HCT116 (cell line): ENCODE measurements around the gene PLEKHO2. TPM values are rescaled to one million over a fixed set of nuclear protein-coding genes. Genes with fewer than 3 reads are reported as not detected.

ENCODE experiments used
- ATAC-seq: fragments of 200-7000 bp; cut with Tn5 transposase; 2 replicates; pipeline ENCODE4 v1.9.1; 2020; ENCODE audit warnings: mild to moderate bottlenecking, moderate library complexity
- BruUV-seq: library from RNA; stranded (reverse); fragments of 400-500 nt; replicated peaks from 2 replicates; lab custom pipeline; 2021; lab: Mats Ljungman, UMichigan
- CTCF ChIA-PET: fragments of 300-600 bp; sonication (Branson Sonifier 250); formaldehyde crosslinking; loops from one replicate; lab custom pipeline; 2021; ENCODE audit warnings: antibody characterized with exemption; lab: Charles Lee
- POLR2A ChIA-PET: fragments of 300-600, 350-600 bp; sonication (Branson Sonifier 250); formaldehyde crosslinking; loops from one replicate; lab custom pipeline; 2021; ENCODE audit warnings: antibody characterized with exemption; lab: Charles Lee
- RAD21 ChIA-PET, 2 experiments: fragments of 300-600 bp; sonication (Branson Sonifier 250); formaldehyde crosslinking; loops; one replicate each; lab custom pipeline; 2023; ENCODE audit warnings: low total read pairs in 2 of 2; ENCODE audit not compliant: uncharacterized antibody in 2 of 2, unreplicated experiment in 2 of 2, low non-redundant PET in 1 of 2; lab: Charles Lee
- DNase-seq: peaks from one replicate; pipeline ENCODE4 v3.0.0-alpha.2; 2010; ENCODE audit warnings: low read depth, low spot score
- H2AFZ ChIP-seq: fragments of 200-600 bp; shearing (Covaris generic), sonication (generic); 2 replicates; pipeline ENCODE4 v1.6.1; 2017; ENCODE audit warnings: low read depth, mixed run types, mixed read lengths, antibody characterized with exemption, low read length; ENCODE audit not compliant: poor library complexity, severe bottlenecking
- H3K27ac ChIP-seq: 2 replicates; pipeline ENCODE4 v1.5.1; 2012; ENCODE audit warnings: low read depth, low read length
- H3K27me3 ChIP-seq: fragments of 200-600 bp; sonication (generic); 2 replicates; pipeline ENCODE4 v1.6.1; 2016; ENCODE audit warnings: mixed run types, low read length, mixed read lengths; ENCODE audit not compliant: insufficient read depth
- H3K36me3 ChIP-seq, 2 experiments: fragments of 200-500 bp in 1 of 2; fragments of 200-600 bp in 1 of 2; sonication (Bioruptor generic) in 1 of 2; sonication (generic) in 1 of 2; 2 replicates each; pipeline versions ENCODE4 v1.5.1 to v1.6.1; 2014 to 2016; ENCODE audit warnings: low read length in 2 of 2, inconsistent platforms in 1 of 2, mixed read lengths in 1 of 2, mixed run types in 1 of 2; ENCODE audit not compliant: insufficient read depth in 2 of 2, control insufficient read depth in 1 of 2
- H3K4me1 ChIP-seq, 2 experiments: fragments of 200-600 bp in 1 of 2; sonication (generic) in 1 of 2; 2 replicates each; pipeline versions ENCODE4 v1.5.1 to v1.6.1; 2012 to 2017; ENCODE audit warnings: low read length in 2 of 2, inconsistent platforms in 1 of 2, mild to moderate bottlenecking in 1 of 2, mixed read lengths in 1 of 2, mixed run types in 1 of 2, moderate library complexity in 1 of 2; ENCODE audit not compliant: insufficient read depth in 2 of 2, control insufficient read depth in 1 of 2
- H3K4me2 ChIP-seq: fragments of 200-600 bp; sonication (generic); 2 replicates; pipeline ENCODE4 v1.6.1; 2017; ENCODE audit warnings: mixed run types, low read length, mixed read lengths
- H3K4me3 ChIP-seq, 2 experiments: fragments of 200-600 bp in 1 of 2; sonication (generic) in 1 of 2; replicated peaks in 1 of 2; 2 replicates each; pipeline ENCODE4 v1.5.1; 2011 to 2016; ENCODE audit warnings: low read length in 2 of 2, control low read depth in 1 of 2, low read depth in 1 of 2, mild to moderate bottlenecking in 1 of 2, mixed read lengths in 1 of 2, mixed run types in 1 of 2
- H3K79me2 ChIP-seq: fragments of 200-600 bp; sonication (generic); 2 replicates; pipeline ENCODE4 v1.6.1; 2017; ENCODE audit warnings: mild to moderate bottlenecking, mixed run types, low read length, moderate library complexity, mixed read lengths; ENCODE audit not compliant: insufficient read depth
- H3K9ac ChIP-seq: fragments of 200-600 bp; sonication (generic); 2 replicates; pipeline ENCODE4 v1.6.1; 2016; ENCODE audit warnings: low read length, mixed read lengths
- H3K9me2 ChIP-seq: fragments of 200-600 bp; sonication (generic), shearing (Covaris generic); 2 replicates; pipeline ENCODE4 v1.6.1; 2017; ENCODE audit warnings: mixed run types, mild to moderate bottlenecking, moderate library complexity; ENCODE audit not compliant: insufficient read depth
- H3K9me3 ChIP-seq, 2 experiments: fragments of 200-500 bp in 1 of 2; fragments of 200-600 bp in 1 of 2; sonication (Bioruptor generic) in 1 of 2; sonication (generic) in 1 of 2; 2 replicates each; pipeline ENCODE4 v1.6.1; 2014 to 2017; ENCODE audit warnings: low read length in 2 of 2, mixed read lengths in 2 of 2, inconsistent platforms in 1 of 2, low read depth in 1 of 2, mild to moderate bottlenecking in 1 of 2, mixed run types in 1 of 2, moderate library complexity in 1 of 2; ENCODE audit not compliant: control insufficient read depth in 1 of 2, insufficient read depth in 1 of 2
- H4K20me1 ChIP-seq: fragments of 200-600 bp; sonication (generic), shearing (Covaris generic); 2 replicates; pipeline ENCODE4 v1.6.1; 2017; ENCODE audit warnings: mixed run types, mild to moderate bottlenecking, moderate library complexity; ENCODE audit not compliant: insufficient read depth
- CEBPB ChIP-seq: IDR thresholded peaks from 2 replicates; pipeline ENCODE4 v1.6.1; 2012; ENCODE audit warnings: low read depth
- ELF1 ChIP-seq: IDR thresholded peaks from 2 replicates; pipeline ENCODE4 v1.6.1; 2012; ENCODE audit warnings: low read depth, borderline replicate concordance
- SP1 ChIP-seq: IDR thresholded peaks from 2 replicates; pipeline ENCODE4 v1.6.1; 2012; ENCODE audit warnings: low read depth
- ZFX ChIP-seq: fragments of 450-650 bp; IDR thresholded peaks from 2 replicates; pipeline ENCODE4 v1.6.1; 2017
- intact Hi-C: fragments of 100-400 bp; cut with micrococcal nuclease; formaldehyde crosslinking; loops from 2 replicates; pipeline ENCODE4 v1.10.0; 2022
- total RNA-seq: library from RNA; stranded (reverse); gene quantifications from one replicate; pipeline ENCODE4 v1.2.1, GENCODE V29; 2021; ENCODE audit not compliant: unreplicated experiment
- TF ChIP-seq, protein P1 (sequence below), 3 experiments: fragments of 200-600 bp in 1 of 3; sonication (generic) in 1 of 3; IDR thresholded peaks in 2 of 3; conservative IDR thresholded peaks in 1 of 3; 2 replicates each; pipeline ENCODE4 v1.5.1; 2012 to 2017; ENCODE audit warnings: low read depth in 2 of 3, low read length in 2 of 3, antibody characterized with exemption in 1 of 3, borderline replicate concordance in 1 of 3, control low read depth in 1 of 3, mild to moderate bottlenecking in 1 of 3, mixed read lengths in 1 of 3, mixed run types in 1 of 3, moderate library complexity in 1 of 3; ENCODE audit not compliant: insufficient read depth in 1 of 3

PLEKHO2 gene
- total RNA-seq, 1 experiment from 2014 or later = 8.0 TPM

DNA sequence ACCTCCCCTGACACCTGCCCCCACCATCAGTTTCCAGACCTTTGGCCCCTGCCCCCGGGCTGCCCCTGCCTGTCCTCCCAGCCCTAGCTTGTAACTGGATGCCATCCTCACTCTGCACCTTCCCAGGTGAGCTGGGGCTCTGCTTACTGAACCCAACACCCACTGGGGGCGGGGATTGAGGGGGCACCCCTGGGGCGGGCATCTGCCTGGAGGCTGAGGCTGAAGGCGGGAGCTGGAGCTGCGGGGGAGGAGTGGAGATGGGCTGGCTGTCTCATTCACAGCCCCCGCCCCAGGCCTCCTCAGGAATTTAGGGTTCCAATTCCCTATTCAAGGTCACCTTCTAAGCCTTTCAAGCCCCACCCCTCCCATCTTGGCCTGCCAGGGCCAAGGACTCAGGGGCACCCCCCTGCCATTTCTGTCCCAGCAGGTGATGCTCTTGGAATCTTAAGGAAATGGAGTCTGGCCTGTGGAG is 33.9 kb upstream of the PLEKHO2 start:
- H3K9ac ChIP-seq = no peak overlapping the region

More for the DNA sequence above, 33.9 kb upstream of the PLEKHO2 start:
- no peak for ATAC-seq
- no peak for DNase-seq
- Histone ChIP-seq H3K4me2 (no peak overlapping the region), H2AFZ (no peak overlapping the region), H4K20me1 (no peaks in the 10 kb centered on the region), H3K36me3 (no peaks in the 10 kb centered on the region), H3K9me3 (no peaks in the 10 kb centered on the region), H3K27ac (no peak overlapping the region), H3K4me1 (peaks cover 0 to 4% of the 10 kb centered on the region in 2 experiments; a peak in 2 of 4 replicates), H3K9me2 (no peaks in the 10 kb centered on the region), H3K4me3 (no peak overlapping the region), H3K27me3 (no peaks in the 10 kb centered on the region), H3K79me2 (no peaks in the 10 kb centered on the region)
- CTCF ChIA-PET = interaction anchor here (4.0 kb wide), 1 partner anchor 80 kb away, joined by 32 read pairs; no protein-coding TSS in a partner anchor
- RAD21 ChIA-PET = no interaction called here
- POLR2A ChIA-PET = no interaction called here
- TF ChIP-seq ELF1 (no peak), SP1 (no peak), ZFX (no peak), CEBPB (no peak)
- TF ChIP-seq, protein P1, sequence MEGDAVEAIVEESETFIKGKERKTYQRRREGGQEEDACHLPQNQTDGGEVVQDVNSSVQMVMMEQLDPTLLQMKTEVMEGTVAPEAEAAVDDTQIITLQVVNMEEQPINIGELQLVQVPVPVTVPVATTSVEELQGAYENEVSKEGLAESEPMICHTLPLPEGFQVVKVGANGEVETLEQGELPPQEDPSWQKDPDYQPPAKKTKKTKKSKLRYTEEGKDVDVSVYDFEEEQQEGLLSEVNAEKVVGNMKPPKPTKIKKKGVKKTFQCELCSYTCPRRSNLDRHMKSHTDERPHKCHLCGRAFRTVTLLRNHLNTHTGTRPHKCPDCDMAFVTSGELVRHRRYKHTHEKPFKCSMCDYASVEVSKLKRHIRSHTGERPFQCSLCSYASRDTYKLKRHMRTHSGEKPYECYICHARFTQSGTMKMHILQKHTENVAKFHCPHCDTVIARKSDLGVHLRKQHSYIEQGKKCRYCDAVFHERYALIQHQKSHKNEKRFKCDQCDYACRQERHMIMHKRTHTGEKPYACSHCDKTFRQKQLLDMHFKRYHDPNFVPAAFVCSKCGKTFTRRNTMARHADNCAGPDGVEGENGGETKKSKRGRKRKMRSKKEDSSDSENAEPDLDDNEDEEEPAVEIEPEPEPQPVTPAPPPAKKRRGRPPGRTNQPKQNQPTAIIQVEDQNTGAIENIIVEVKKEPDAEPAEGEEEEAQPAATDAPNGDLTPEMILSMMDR (IDR thresholded peaks at IDR 0.05 in 2 of 3, conservative IDR thresholded peaks at IDR 0.05 in 1 of 3; ENCODE audit: borderline replicate concordance in 1 of 3, insufficient read depth in 1 of 3, low read depth in 2 of 3, low read length in 2 of 3) = no peak
- intact Hi-C loops = no loop called here
- BruUV-seq = no TSS peak
